Stimulated activated naive CD8-positive, alpha-beta T cell treated with anti-CD3 and anti-CD28 coated beads, Interleukin-15, Interleukin-2, amounts not matched to agents 100 U/mL and 50 U/mL, for 24 hours (primary cell): Measurements from ENCODE around the gene DDX3X.
A peak's percentile ranks its signal among the peaks of the same experiment; 100 is the strongest.
"Not testable (repeated sequence)": the region's sequence is repeated elsewhere in the genome, so short reads cannot be mapped to it uniquely, and the experiment has no call there.

Experiments used
- ATAC-seq: fragments of 150-1000 bp; cut with Tn5 transposase; one replicate; pipeline ENCODE4 v1.10.0; 2021
- DNase-seq: peaks from one replicate; pipeline ENCODE4 v3.0.0; 2021

Gene DDX3X

GRCh38 chrX:41333744-41334362 is at the start of gene DDX3X:
Gene DDX3X (plus strand): TSS chrX:41334162. CDS start chrX:41334253, 91 bp downstream.
- DNase-seq: peak; percentile 82
- ATAC-seq: peak; percentile 63

GRCh38 chrX:41285928-41286327 is 48.0 kb upstream of the DDX3X start:
- not testable (repeated sequence) for ATAC-seq, DNase-seq

DNA sequence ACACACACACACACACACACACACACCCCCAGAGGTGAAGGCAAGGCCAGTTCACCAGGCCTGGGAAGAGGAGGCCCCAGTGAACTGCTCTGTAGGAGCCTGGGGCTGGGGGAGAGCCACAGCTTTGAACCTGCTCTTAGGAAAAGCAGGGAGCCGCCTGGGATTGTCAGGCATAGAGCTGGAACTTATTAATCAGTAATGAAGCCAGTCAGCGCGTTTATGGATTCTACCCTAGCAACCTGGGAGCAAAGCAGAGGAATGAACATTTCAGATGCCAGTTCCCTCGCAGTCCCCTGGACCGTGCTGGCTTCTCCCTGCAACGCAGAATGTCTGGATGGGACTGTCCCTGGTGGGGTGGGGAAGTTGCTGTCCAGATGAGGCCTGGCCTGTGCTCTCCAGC is 45.3 kb upstream of the DDX3X start:
- no peak for ATAC-seq
- DNase-seq: no peak

- DNase-seq: no peak
Observed at GRCh38 chrX:41289095-41289494, 44.9 kb upstream of the DDX3X start.

GRCh38 chrX:41291309-41291708 is 42.7 kb upstream of the DDX3X start:
- DNase-seq (no peak), ATAC-seq (no peak)

More at GRCh38 chrX:41289095-41289494, 44.9 kb upstream of the DDX3X start:
- no peak for ATAC-seq

DNA sequence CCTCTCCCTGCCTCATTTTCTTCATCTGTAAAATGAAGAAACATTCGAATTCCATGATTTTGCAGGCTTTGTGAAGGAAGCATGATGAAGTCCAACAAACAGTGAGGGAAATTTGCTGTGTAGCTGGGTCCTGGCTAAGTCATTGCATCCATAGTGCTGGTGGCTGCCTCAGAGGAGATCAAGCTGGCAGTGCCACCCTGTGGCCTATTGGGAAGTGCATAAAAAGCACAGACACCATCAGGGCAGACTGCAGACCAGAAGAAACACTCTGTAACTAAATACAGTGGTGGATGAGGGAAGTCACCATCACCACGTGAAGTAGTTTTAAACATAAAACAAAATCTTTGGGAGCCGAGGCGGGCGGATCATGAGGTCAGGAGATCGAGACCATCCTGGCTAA is 40.7 kb upstream of the DDX3X start:
- DNase-seq (peak; percentile 4), ATAC-seq (peak; percentile 43)

DNA sequence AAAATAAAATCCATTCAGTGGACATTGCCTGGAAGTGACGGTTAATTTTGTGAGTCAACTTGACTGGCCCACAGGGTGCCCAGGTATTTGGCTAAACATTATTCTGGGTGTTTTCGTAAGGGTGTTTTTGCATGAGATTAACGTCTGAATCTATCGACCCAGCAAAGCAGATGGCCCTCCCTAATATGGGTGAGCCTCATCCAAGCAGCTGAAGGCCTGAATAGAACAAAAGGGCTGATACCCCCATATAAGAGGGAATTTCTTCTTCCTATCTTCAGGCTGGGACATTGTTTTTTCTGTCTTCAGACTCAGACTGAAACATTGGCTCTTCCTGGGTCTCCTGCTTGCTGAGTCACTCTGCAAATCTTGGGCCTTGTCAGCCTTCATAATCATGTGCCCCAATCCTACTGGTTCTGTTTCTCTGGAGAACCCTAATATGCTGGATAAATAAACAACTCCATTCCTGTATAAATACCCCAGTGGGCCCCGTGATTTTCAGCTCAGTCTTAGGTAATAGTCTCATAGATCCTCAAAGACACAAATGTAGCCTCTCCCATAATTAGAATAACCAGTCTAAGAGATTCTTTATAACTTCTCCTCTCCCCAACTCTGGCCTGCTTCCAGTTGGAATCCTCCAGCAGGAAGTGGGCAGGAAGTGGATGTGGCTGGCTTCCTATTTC is 33.1 kb upstream of the DDX3X start:
- DNase-seq (no peak), ATAC-seq (no peak)

GRCh38 chrX:41301438-41301824 is 32.5 kb upstream of the DDX3X start:
- no peak for ATAC-seq
- DNase-seq: no peak

DNA sequence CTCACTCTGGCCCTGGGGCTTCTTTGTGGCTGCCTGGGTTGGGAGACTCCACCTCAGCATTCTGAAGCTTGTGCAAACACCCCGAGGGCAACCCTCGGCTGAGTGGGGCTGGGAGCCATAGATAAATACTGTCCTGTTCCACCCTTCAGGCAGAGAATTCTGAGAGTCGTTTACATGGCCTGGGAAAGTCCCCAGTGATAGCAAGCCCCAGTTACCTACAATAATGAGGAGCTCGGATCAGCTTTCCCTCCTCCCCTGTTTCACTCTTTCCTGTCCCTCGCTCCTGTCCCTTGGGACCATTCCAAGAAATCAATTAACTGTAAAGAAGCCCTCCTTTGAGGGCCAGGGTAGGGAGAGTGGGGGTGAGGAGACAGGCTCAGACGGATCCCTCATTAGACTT is 31.6 kb upstream of the DDX3X start:
- no peak for ATAC-seq
- DNase-seq: no peak

DNA sequence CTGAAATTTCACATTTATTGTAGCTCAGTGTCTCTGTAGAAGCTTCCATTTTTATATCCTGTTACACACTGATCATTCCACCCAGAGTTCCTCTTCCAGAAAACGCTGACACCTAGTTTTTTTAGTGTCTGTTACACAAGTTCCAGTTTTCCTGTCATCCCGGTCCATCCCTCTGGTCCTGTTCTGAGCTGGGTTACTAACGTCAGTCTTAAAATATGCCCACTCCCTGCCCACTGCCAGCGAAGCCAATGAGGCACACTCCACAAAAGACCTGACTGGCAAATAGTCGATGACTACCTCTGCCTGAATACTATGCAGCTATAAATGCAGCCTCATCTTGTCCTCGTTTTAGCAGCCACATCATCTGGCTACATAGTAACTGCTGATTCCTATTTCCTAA is 30.9 kb upstream of the DDX3X start:
- no peak for ATAC-seq
- no peak for DNase-seq

DNA sequence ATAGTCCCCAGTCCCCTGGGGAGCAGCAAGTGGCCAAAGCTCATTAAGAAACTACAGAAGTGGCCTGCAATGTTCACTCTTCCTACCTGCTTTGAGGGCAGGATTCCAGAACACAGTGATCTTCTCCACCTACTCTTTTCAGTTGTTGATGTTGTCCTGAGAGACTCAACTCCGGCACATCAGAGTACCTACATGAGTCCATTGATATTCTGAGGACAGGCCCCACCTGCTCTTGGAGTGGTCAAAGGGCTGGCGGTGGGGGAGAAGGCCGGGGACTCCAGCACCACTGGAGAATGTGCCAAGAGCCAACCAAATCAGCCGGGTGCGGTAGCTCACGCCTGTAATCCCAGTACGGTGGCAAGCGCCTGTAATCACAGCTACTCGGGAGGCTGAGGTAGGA is 29.8 kb upstream of the DDX3X start:
- no peak for ATAC-seq
- no peak for DNase-seq

DNA sequence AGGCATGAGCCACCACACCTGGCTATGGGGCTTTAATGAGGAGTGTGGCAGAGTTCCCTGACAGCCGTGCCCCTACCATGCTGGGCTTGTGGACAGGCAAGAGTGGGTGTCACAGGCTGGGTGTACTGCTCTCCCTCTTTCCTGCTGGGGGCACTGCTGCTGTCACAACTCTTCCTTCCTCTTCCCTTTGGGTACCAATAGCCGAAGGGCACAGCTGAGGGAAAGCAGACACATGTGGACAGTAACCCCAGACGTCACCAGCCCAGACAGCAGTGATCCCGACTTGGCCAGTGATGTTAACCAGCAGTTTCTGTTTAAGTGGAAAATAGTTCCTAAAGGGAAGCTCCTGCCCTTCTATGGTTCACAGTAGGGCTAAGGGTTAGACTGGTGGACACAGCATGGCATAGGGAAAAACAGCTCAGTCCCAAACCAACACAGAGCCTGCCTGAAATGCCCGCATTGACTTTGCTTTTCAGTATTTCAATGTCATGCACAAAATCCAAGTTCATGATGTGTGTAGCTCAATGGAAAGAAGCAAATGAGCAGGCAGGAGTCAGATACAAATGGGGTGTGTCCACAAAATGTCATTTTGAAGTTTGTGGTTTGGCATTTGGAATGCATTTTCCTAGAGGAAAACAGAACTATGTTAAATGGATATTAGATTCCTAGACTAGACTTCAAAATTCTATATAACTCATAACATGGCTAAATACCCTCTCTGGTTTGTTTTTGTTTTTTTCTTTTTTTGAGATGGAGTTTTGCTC is 24.9 kb upstream of the DDX3X start:
- DNase-seq: no peak
- ATAC-seq: no peak

DNA sequence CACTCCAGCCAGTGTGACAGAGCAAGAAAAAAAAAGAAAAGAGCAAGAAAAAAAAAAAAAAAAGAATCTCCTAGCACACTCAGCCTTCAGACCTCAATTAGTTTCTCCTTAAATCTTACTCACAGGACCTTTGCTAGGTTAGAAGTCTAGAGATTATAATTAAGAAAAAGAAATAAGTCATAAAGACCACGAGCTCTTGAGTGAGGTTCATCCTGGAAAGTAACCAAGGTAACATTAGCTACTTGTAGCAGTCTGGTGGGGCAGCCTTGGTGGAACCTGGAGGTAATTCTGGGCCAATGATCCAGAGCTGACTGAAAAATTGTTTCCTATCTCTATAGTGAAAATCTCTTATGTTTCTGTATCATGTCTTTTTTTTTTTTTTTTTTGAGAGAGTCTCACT is 21.2 kb upstream of the DDX3X start:
- ATAC-seq: peak; percentile 49
- no peak for DNase-seq

- ATAC-seq (no peak), DNase-seq (no peak)
Observed at GRCh38 chrX:41313419-41313818, 20.5 kb upstream of the DDX3X start.

DNA sequence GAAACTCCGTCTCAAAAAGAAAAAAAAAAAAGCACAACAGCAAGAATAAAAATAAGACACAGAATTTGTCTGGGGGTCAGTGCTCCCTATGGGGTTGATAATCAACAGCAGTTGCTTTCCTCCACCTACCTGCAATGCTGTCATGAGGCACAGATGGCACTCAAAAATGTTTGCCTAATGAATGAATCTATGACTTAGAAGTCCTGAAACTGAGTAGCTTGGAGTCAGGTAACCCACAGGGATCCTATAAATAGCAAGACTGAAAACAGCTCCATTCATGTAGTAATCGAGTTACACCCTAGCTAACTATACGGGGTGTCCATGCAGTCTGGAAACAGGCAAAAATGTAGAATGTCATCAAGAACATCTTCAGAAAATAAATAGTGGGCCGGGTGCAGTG is 19.8 kb upstream of the DDX3X start:
- ATAC-seq (no peak), DNase-seq (no peak)

GRCh38 chrX:41314881-41315280 is 19.1 kb upstream of the DDX3X start:
- DNase-seq (no peak), ATAC-seq (no peak)

- ATAC-seq, DNase-seq: not testable (repeated sequence)
Observed at GRCh38 chrX:41316266-41316665, 17.7 kb upstream of the DDX3X start.

DNA sequence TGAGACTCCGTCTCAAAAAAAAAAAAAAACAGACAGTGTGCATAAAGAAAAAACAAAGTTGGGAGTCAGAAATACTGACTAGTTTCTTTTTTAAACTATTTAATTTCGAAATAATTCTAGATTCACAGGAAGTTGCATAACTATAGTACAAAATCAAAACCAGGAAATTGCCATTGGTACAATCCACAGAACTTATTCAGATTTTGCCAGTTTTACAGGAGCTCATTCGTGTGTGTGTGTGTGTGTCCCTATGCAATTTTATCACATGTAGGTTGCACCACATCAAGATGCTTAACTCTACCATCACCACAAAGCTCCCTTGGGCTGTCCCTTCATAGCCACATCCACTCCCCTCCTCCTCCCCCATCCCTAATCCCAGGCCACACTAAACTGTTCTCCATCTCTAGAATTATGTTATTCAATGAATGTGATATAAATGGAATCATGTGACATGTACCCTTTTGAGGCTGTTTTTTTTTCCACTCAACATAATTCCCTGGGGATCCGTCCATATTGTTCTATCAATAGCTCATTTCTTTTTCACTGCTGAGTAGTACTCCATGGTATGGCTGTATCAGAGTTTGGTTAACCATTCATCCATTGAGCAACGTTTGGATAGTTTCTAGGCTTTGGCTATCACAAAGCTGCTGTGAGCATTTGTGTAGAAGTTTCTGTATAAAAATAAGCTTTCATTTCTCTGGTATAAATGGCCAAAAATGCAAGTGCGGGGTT is 16.3 kb upstream of the DDX3X start:
- DNase-seq (no peak), ATAC-seq (no peak)

- ATAC-seq (no peak), DNase-seq (no peak)
Observed at GRCh38 chrX:41320393-41320792, 13.6 kb upstream of the DDX3X start.

- no peak for ATAC-seq
- DNase-seq: no peak
Observed at GRCh38 chrX:41322821-41323603, 10.9 kb upstream of the DDX3X start.

DNA sequence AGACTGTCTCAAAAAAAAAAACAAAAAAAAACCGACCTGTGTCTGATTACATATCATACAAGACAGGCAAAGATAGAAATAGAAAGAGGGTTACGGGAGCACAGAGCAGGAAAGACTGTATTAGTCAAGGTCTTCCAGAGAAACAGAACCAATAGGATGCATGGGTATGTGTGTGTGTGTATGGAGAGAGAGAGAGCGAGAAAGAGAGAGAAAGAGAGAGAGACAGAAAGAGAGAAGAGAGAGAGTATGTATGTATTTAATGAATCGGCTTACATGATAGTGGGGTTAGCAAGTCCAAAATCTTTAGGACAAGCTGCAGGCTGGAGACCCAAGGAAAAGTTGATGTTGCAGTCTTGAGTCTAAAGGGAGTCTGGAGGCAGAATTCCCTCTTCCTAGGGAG is 7.5 kb upstream of the DDX3X start:
- DNase-seq: no peak
- ATAC-seq: no peak

DNA sequence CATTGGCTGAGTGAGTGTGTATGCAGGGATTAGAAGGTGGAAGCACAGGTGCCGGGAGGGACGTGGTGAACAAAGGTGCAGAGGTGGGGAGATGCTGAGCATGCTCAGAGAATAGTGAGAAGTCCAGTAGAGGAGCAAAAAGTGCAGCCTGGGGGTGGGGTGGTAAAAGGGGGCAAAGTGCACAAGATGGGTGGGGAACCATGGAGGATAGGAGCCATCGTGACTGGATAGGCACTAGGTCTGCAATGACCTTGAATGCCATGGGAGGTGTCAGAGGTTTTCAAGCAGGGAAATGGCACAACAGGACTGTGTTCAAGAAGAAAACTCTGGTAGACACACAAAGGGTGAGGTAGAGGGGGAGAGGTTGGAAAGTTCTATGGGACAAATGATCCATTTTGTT is 6.6 kb upstream of the DDX3X start:
- DNase-seq: no peak
- no peak for ATAC-seq
